Dermis microvascular lymphatic vessel endothelial cell (primary cell): Measurements from ENCODE around the gene PHF21A. TPM values are rescaled to one million over a fixed set of nuclear protein-coding genes. Genes with fewer than 3 reads are reported as not detected.
A peak's percentile ranks its signal among the peaks of the same experiment; 100 is the strongest.
"Not testable (repeated sequence)": the region's sequence is repeated elsewhere in the genome, so short reads cannot be mapped to it uniquely, and the experiment has no call there.

Experiments used
- DNase-seq, 2 donors: peaks; one replicate each; pipeline versions ENCODE4 v3.0.0 to v3.0.0-alpha.2; 2010; ENCODE audit warnings: low read depth in 2 of 2
- total RNA-seq: library from RNA; depleted of rRNA; stranded (reverse); fragments of >200 nt; gene quantifications from 2 replicates; pipeline ENCODE4 v1.2.1, GENCODE V29; 2014

PHF21A gene
- total RNA-seq, 1 donor from 2014 or later: 6.7 TPM

- no peak for DNase-seq
Measured at GRCh38 chr11:46036969-46037368, 84.3 kb downstream of the PHF21A start.

- no peak for DNase-seq
Measured at GRCh38 chr11:46036009-46036408, 85.2 kb downstream of the PHF21A start.

- DNase-seq: no peak
Measured at GRCh38 chr11:46034041-46034440, 87.2 kb downstream of the PHF21A start.

GRCh38 chr11:46026606-46027293, 94.5 kb downstream of the PHF21A start:
- no peak for DNase-seq

- no peak for DNase-seq
Measured at GRCh38 chr11:46020084-46020599, 101.1 kb downstream of the PHF21A start.

- DNase-seq: no peak
Measured at GRCh38 chr11:46018651-46019050, 102.6 kb downstream of the PHF21A start.

- DNase-seq: no peak
Measured at GRCh38 chr11:46017341-46017740, 103.9 kb downstream of the PHF21A start.

- no peak for DNase-seq
Measured at GRCh38 chr11:46015941-46016340, 105.3 kb downstream of the PHF21A start.

- not testable (repeated sequence) for DNase-seq
Measured at GRCh38 chr11:46014168-46014567, 107.1 kb downstream of the PHF21A start.

GRCh38 chr11:46012185-46012584, 109.1 kb downstream of the PHF21A start:
- DNase-seq: no peak

GRCh38 chr11:46010100-46010499, 111.2 kb downstream of the PHF21A start:
- no peak for DNase-seq

- DNase-seq: peak in 1 of 2 donors; percentile 27
Measured at GRCh38 chr11:46009647-46010046, 111.6 kb downstream of the PHF21A start.

GRCh38 chr11:46006418-46007070, 114.7 kb downstream of the PHF21A start:
- DNase-seq: peak; percentile 70 to 78

GRCh38 chr11:46003572-46003971, 117.7 kb downstream of the PHF21A start:
- peak in 1 of 2 donors; percentile 41 for DNase-seq

- DNase-seq: no peak
Measured at GRCh38 chr11:46002189-46002588, 119.1 kb downstream of the PHF21A start.

GRCh38 chr11:46001448-46001914, 119.8 kb downstream of the PHF21A start:
- peak in 1 of 2 donors; percentile 19 for DNase-seq

GRCh38 chr11:45997599-45997998, 123.7 kb downstream of the PHF21A start:
- DNase-seq: no peak

GRCh38 chr11:45995342-45995734, 125.9 kb downstream of the PHF21A start:
- no peak for DNase-seq

- DNase-seq: no peak
Measured at GRCh38 chr11:45994371-45995341, 126.6 kb downstream of the PHF21A start.

GRCh38 chr11:45993531-45994001, 127.7 kb downstream of the PHF21A start:
- no peak for DNase-seq

- DNase-seq: no peak
Measured at GRCh38 chr11:45988921-45989320, 132.3 kb downstream of the PHF21A start.
